GM19438 (cell line): ENCODE results near the gene ZBTB40.
A peak's percentile ranks its signal among the peaks of the same experiment; 100 is the strongest.

Experiments
- ATAC-seq: cut with Tn5 transposase; IDR thresholded peaks from one replicate; pipeline ENCODE4 v1.9.1; 2021; ENCODE audit warnings: low read depth; ENCODE audit not compliant: unreplicated experiment

The ZBTB40 gene, protein sequence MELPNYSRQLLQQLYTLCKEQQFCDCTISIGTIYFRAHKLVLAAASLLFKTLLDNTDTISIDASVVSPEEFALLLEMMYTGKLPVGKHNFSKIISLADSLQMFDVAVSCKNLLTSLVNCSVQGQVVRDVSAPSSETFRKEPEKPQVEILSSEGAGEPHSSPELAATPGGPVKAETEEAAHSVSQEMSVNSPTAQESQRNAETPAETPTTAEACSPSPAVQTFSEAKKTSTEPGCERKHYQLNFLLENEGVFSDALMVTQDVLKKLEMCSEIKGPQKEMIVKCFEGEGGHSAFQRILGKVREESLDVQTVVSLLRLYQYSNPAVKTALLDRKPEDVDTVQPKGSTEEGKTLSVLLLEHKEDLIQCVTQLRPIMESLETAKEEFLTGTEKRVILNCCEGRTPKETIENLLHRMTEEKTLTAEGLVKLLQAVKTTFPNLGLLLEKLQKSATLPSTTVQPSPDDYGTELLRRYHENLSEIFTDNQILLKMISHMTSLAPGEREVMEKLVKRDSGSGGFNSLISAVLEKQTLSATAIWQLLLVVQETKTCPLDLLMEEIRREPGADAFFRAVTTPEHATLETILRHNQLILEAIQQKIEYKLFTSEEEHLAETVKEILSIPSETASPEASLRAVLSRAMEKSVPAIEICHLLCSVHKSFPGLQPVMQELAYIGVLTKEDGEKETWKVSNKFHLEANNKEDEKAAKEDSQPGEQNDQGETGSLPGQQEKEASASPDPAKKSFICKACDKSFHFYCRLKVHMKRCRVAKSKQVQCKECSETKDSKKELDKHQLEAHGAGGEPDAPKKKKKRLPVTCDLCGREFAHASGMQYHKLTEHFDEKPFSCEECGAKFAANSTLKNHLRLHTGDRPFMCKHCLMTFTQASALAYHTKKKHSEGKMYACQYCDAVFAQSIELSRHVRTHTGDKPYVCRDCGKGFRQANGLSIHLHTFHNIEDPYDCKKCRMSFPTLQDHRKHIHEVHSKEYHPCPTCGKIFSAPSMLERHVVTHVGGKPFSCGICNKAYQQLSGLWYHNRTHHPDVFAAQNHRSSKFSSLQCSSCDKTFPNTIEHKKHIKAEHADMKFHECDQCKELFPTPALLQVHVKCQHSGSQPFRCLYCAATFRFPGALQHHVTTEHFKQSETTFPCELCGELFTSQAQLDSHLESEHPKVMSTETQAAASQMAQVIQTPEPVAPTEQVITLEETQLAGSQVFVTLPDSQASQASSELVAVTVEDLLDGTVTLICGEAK

DNA sequence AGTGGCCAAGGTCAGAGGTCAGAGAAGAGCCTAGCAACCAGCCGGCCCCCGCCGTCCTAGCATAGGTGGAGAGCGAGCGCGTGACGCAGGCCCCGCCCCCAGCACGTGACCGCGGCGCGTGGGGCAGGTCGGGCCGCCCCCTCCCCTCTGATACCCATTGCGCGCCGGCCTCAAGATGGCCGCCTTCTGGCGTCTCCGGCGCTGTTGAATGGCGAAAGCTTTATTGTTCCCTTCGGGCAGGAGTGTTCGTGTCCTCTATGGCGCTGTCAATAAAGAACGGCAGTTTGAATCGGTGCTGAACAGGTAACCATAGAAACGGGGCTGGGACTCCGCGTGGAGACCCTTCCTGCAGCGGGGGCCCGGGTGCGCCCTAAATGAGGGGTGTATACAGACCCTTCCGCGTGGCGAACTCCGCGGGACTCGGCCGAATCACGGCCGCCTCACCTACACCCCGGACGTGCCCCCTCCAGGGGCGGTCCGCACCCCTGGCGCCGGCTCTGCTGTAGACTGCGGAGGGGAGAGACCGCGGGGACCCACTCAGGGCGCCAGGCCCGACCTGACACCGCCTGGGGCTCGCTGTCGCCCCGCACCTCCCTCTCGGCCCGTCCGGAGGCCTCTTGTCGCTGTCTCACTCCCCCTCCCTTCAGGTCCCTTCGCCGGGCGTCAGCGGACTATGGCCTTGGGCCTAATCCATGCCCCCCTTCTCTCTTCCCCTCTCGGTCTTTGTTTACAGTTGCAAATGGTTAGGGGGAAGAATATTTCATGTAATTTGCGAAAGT is at the start of gene ZBTB40:
Gene ZBTB40, plus strand, starts transcription at position 150 of the 779 bp plus-strand sequence. CDS start 38,098 bp downstream, outside the sequence.
- ATAC-seq = peak; percentile 72

DNA sequence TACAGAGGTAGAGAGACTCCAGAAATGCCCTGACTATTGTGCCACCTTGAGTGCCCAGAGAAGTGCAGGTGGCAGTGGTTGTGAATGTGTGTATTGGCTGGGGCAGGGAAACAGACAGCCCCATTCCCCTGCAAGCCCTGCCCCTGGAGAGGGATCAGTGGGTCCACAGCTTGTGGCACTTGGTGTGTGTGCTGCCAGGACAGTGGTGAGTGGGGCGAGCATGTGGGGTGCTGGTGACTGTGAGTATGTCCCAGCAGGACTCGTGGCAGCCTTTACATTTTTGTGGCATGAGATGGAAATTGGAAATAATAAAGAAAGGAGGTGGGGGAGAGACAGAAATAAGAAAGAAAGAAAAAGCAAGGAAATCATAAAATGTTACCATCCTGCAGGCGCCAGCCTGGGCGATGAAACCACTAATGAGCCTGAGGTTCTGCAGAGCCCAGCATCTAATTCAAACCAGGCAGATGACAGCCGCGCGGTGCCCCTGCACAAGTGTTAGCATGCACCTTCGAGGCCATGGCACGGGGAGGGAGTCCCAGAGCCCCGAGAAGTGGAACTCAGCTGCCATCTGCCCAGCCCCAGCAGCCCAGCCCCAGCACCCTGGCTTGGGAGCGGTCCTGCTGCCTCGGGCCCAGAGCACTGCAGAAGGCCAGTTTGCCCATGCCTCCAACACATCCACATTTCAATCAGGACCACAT is 49.1 kb upstream of the ZBTB40 start:
- ATAC-seq = no peak

DNA sequence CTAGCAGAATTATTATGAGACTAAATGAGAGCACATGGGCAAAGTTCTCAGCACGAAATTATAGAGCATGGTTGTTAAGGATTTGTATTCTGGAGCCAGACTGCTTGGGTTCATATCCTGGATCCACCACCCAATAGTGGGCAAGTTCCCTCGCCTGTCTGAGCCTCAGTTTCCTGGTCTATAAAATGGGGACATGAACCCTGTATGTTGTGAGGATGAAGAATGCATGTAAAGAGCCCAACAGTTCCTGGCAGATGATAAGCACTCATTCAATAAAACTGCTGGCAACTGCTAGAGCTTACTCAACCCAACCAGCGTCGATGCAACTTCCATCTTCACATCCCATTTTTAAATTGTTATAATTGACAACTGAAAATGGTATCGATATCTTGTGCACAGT is 47.2 kb upstream of the ZBTB40 start:
- ATAC-seq = no peak

DNA sequence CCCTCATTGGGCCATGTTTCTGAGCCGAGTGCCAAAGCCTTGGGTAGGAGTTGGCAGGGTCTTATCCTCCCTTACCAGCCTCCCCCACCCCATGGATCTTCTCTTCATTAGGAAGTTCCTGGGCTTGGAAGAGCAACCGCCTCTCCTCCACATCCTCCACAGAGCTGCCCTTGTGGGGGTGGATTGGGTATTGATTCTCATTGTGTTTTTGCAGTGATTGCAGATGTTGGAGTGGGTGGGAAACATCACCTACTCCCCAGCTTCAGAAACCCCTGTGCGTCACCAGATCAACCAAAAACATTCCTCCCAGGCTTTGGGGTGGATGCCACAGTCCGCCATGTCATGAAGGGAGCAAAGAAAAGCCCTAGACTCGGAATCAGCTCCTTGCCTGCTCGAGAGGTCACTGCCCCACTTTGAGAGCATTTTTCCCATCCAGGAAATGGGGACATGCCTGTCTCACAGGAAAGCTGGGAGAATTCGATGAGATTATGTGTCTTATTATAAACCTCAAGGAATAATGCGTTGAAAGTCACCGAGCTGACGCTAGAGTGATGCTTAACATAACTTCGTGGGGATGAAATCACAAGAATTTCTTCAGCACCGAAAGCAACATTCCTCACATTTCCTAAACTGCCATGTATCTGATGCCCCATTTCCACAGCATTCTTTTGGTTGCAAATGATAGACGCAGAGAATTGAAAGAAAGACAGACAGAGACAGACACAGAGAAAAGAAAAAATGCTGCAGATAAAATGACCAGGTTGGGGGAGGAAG is 44.7 kb upstream of the ZBTB40 start:
- no peak for ATAC-seq

DNA sequence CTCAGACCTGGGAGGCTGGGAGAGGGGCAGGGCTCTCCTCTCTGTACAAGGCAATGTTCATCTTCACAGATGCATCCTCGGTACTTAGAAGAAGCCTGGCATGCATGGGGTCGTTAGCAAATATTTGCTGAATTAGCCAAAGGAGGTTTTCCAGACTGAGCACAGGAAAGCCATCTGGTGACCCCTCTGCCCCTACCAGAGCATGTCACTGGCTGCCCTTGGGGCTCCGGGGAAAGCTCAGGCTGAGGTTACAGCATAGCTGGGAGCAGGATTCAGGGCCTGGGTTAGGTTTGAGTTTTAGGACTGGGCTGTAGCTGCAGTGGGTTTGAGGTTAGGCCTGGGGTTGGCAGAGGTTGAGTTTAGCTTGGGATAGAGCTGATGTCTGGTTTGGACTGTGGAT is 43.4 kb upstream of the ZBTB40 start:
- ATAC-seq = no peak

GRCh38 chr1:22410401-22410800 is 41.2 kb upstream of the ZBTB40 start:
- ATAC-seq = no peak

DNA sequence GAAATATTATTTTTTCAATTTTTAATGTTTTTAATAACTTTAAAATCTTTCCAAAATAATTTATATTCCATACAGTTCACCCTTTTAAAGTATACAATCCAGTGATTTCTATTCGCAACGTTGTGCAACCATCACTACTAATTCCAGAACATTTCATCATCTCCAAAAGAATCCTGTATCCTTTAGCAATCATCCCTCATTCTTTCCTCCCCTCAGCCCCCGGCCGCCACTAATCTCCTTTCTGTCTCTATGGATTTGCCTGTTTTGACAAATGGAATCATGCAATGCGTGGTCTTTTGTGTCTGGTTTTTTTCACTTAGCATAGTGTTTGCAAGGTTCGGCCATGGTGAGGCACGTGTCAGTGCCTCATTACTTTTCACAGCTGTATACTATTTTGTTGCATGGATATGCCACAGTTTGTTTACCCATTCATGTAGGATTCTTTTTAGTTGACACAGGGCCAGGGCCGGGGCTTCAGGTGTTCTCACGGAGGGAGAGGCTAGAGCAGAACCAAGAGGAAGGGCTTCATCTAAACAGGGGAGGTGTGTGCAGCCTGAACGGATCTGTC is 40.6 kb upstream of the ZBTB40 start:
- no peak for ATAC-seq

DNA sequence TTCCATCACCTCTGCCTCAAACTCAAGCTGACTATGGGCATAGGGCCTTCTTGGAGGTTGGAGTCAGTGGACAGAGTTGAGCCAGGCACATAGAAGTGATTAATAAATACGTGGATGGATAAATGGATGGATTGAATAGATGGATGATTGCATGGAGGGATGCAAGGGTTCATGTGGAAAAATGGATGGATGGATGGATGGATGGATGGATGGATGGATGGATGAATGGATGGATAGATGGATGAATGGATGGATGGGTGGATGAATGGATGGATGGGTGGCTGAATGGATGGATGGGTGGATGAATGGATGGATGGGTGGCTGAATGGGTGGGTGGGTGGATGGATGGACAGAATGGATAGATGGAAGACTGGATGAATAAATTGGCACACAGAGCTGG is 40.1 kb upstream of the ZBTB40 start:
- ATAC-seq = no peak

DNA sequence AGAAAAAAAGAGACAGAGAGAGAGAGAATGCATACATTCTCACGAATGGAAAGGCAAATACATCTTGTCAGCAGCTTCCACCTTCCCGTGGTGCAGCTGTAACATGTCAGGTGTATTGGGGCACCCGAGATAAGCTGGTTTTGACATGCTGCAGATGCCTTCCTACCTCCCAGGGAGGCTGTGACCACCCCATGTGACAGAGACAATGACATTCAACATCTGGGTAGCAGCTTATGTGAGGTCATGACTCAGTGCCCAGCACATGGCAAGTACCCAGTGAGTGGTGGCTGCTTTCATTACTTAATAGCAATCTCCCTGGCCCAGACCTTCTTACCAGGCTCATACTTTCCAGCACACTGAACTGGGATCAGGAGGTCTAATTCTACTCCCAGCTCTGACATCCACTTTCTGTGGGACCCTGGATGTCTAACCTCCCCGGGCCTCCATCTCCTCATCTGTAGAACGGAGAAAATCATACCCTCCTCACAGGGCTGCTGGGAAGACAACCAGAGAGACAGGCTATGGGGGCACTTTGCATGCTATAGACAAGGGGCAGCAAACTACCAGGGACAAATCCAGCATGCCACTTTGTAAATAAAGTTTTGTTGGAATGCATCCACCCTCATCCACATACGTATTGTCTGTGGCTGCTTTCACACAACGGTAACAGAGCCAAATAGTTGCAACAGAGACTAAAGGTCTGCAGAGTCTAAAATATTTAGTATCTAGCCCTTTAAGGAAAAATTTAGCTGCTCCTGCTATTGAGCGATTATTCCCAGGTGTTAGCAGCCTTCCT is 38.5 kb upstream of the ZBTB40 start:
- ATAC-seq = no peak

DNA sequence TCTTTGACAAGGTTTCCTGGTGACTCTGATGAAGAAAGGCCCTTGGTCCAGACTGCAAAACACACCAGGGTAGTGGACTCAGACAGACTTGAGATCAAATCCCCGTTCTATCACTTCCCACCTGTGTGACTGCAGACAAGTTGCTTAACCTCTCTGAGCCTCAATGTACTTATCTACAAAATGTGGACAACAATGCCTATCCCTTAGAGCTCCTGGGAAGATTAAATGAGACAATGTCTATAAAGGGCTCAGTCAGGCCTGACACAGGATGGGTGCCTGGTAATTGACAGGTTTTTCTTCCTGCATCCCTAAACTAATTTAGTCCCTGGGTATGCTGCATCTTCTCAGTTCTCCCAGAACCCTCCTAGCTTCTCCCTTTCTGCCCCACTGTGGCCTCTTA is 37.9 kb upstream of the ZBTB40 start:
- ATAC-seq = no peak

DNA sequence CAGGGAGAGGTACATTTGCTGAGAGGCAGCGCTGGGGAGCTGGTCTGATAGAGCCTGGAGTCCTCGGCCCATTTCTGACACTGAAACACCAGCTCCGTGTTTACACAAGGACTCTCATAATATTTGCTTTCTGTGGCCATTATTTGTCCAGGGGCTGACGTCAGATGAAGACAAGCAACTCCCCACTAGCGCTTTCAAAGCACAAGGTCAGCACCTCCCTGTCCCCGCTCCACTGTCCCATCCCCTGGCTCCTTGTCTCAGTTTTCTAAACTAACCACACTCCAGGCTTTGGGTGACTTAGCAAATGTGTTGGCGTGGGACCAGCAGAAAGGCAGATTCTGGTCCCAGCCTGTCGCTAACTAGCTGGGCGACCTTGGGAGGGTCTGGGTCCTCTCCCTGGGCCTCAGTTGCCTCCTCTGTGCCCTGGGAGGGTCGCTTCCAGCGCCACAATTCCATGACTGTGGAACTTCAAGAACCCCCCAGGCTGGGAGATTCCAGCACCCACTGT is 37.4 kb upstream of the ZBTB40 start:
- ATAC-seq = no peak

- no peak for ATAC-seq
Measured at GRCh38 chr1:22415489-22415888, 36.2 kb upstream of the ZBTB40 start.

GRCh38 chr1:22416555-22417454 is 34.8 kb upstream of the ZBTB40 start:
- no peak for ATAC-seq

- no peak for ATAC-seq
Measured at GRCh38 chr1:22417466-22417865, 34.2 kb upstream of the ZBTB40 start.

GRCh38 chr1:22418312-22418711 is 33.3 kb upstream of the ZBTB40 start:
- no peak for ATAC-seq

GRCh38 chr1:22418933-22419382 is 32.7 kb upstream of the ZBTB40 start:
- ATAC-seq = no peak
